ENCODE measurements around the gene IRX2. TPM values are rescaled to one million over a fixed set of nuclear protein-coding genes. Genes with fewer than 3 reads are reported as not detected.

The IRX2 gene
- total and polyA plus RNA-seq, 2 of the 4 experiments (the other 2 are of a cell fraction): 0.36 to 0.97 TPM

DNA sequence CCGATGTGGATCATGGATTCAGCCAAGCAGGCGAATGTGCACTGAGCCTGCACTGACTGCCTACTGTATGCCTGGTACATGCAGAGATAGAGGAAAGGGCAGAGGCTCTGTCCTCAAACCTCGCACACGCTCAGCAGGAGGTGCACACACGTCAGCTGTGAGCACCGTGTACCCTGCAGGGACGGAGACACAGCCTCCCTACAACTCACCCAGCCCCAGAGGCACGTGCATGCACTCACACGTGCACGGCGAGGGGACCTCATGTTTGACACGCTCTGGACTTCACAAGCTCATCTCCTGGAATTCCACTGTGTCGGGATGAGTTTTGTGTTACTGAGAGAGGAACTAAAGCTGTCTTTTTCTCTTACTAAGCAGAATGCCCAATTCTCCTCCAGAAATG lies 48.4 kb downstream of the IRX2 start:
- H2AK5ac ChIP-seq (ENCODE audit: low read depth, low read length): no peak overlapping the region
- no peak overlapping the region for H3K23ac ChIP-seq (ENCODE audit: low read depth, low read length)
- no peak overlapping the region for H2AFZ ChIP-seq (replicated peaks; ENCODE audit: low read length, poor library complexity)
- no peaks in the 10 kb centered on the region for H3K36me3 ChIP-seq (ENCODE audit: control insufficient read depth, insufficient read depth, low read length)
- no peak overlapping the region for H3K9ac ChIP-seq (ENCODE audit: low read depth, low read length)
- H2BK15ac ChIP-seq (ENCODE audit: low read depth, low read length): no peak overlapping the region
- H2BK120ac ChIP-seq (ENCODE audit: low read depth, low read length): no peak overlapping the region
- no peak overlapping the region for H3K14ac ChIP-seq (replicated peaks; ENCODE audit: low read depth, low read length)
- TF ChIP-seq POLR2A (IDR thresholded peaks at IDR 0.05; ENCODE audit: low read depth, low read length) (no peak), CHD1 (IDR thresholded peaks at IDR 0.05; ENCODE audit: low read depth, low read length) (no peak), MAZ (IDR thresholded peaks at IDR 0.05; ENCODE audit: borderline replicate concordance, low read depth, low read length) (no peak)
- intact Hi-C loops (cut with micrococcal nuclease): no loop called here
- no peak overlapping the region for H3K4ac ChIP-seq (ENCODE audit: low read depth, low read length)
- ATAC-seq (ENCODE audit: low read depth) (no peak), DNase-seq (no peak)
- no peak overlapping the region for H3K27ac ChIP-seq (ENCODE audit: insufficient read depth, low read length)
- POLR2A ChIA-PET (ENCODE audit: unreplicated experiment): no interaction called here
- H3K4me3 ChIP-seq (ENCODE audit: insufficient read depth, low read depth, low read length): no peak overlapping the region
- 30% methylated on average over 2 of the region's 13 CpGs; no CpG with 5 or more reads in 1 of the 2 experiments for WGBS, 2 experiments (ENCODE audit: extremely low coverage in 2 of 2, insufficient read length in 1 of 2)
- no peaks in the 10 kb centered on the region for H4K20me1 ChIP-seq (ENCODE audit: insufficient read depth, low read length)
- H2BK20ac ChIP-seq (ENCODE audit: low read depth, low read length): no peak overlapping the region
- no peaks in the 10 kb centered on the region for H3K27me3 ChIP-seq (ENCODE audit: control insufficient read depth, insufficient read depth, low read length)
- peaks cover 40% of the 10 kb centered on the region for H3K9me3 ChIP-seq (ENCODE audit: control insufficient read depth, insufficient read depth, low read length)
- no peaks in the 10 kb centered on the region for H3K9me1 ChIP-seq (ENCODE audit: insufficient read depth, low read length)
- in situ Hi-C loops (cut with MboI; ENCODE audit: low sequenced_read_pairs): no loop called here
- no peak overlapping the region for H4K91ac ChIP-seq (ENCODE audit: insufficient read depth, low read depth, low read length)
- dilution Hi-C loops (cut with HindIII; ENCODE audit: low sequenced_read_pairs, unreplicated experiment): no loop called here
- H2BK5ac ChIP-seq (ENCODE audit: low read depth, low read length, poor library complexity, severe bottlenecking): no peak overlapping the region
- no peak overlapping the region for H3K56ac ChIP-seq (ENCODE audit: extremely low read depth, insufficient read depth, low read length)
- no peaks in the 10 kb centered on the region for H3K4me1 ChIP-seq (ENCODE audit: control insufficient read depth, insufficient read depth, low read length)
- no peak overlapping the region for H3K4me2 ChIP-seq (ENCODE audit: low read depth, low read length)
- H4K8ac ChIP-seq (ENCODE audit: low read depth in 2 of 2, low read length in 2 of 2): no peak overlapping the region
- H4K5ac ChIP-seq (ENCODE audit: low read depth, low read length): no peak overlapping the region
- no peak overlapping the region for H3K18ac ChIP-seq (ENCODE audit: low read depth, low read length)
- no peak overlapping the region for H2AK9ac ChIP-seq (replicated peaks; ENCODE audit: low read depth, low read length, poor library complexity)
- CTCF ChIA-PET: no interaction called here
- BruUV-seq (replicated peaks): no TSS peak
- no peaks in the 10 kb centered on the region for H3K79me1 ChIP-seq (ENCODE audit: low read depth in 1 of 2, low read length in 2 of 2)
